Right renal cortex interstitium (tissue), 3 donors: Measurements from ENCODE around the gene RNFT2. TPM values are rescaled to one million over a fixed set of nuclear protein-coding genes. Genes with fewer than 3 reads are reported as not detected.
"Not testable (repeated sequence)": the region's sequence is repeated elsewhere in the genome, so short reads cannot be mapped to it uniquely, and the experiment has no call there.

Experiments used
- DNase-seq, 3 donors: peaks; one replicate each; pipeline ENCODE4 v3.0.0-alpha.2; 2013; ENCODE audit warnings: low read depth in 3 of 3, low spot score in 2 of 3
- polyA plus RNA-seq, 3 donors: library from polyadenylated mRNA; unstranded; fragments of 120-200 nt; gene quantifications; one replicate each; pipeline ENCODE4 v1.2.1, GENCODE V29; 2013; ENCODE audit not compliant: insufficient read length in 3 of 3

RNFT2 gene
- polyA plus RNA-seq, 3 donors: 4.8 to 6.4 (median 5.2) TPM

DNA sequence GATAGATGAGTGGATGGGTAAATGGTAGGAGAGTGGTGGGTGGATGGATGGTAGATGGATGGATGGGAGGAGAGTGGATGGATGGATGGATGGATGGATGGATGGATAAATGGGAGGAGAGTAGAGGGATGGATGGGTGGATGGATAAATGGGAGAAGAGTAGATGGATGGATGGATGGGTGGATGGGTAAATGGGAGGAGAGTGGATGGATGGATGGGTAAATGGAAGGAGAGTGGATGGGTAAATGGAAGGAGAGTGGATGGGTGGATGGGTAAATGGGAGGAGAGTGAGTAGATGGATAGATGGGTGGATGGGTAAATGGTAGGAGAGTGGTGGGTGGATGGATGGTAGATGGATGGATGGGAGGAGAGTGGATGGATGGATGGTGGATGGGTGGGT lies 51.4 kb downstream of the RNFT2 start:
- not testable (repeated sequence) for DNase-seq

DNA sequence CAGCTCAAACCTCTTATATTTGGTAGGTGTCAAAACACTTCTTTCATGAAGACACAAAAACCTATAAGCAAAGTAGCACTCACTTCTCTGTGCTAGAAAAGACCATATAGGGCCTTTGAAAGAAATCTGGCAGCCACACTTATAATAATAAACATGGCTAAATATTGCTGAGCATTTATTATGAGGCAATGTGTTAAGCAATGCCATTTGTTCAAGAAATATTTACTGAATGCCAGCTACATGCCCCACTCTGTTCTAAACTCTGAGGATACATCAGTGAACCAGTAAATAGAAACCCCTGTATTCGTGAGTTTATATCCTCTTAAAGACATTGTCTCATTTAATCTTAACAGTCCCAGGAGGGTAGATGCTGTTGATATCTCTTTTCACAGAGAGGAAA lies 52.0 kb downstream of the RNFT2 start:
- DNase-seq: no peak

DNA sequence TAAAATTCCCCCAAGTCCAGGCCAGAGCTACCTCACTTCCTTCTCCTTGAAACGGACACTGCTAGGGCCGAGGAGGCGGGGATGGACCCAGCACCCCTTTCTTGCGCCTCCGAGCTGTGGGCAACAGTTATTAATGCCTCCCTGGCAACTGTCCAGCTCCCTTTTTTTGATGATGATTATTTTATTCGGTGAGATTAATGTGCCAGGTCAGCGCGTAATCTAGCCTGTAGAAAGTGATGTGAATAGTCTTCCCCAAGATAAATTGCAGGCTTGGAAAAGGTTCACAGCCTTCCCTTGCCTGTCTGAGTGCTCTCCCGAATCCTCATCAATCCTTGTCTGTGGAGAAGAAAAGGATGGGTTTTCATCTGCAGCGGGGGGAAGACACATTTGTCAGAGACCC lies 54.3 kb downstream of the RNFT2 start:
- DNase-seq: no peak

DNA sequence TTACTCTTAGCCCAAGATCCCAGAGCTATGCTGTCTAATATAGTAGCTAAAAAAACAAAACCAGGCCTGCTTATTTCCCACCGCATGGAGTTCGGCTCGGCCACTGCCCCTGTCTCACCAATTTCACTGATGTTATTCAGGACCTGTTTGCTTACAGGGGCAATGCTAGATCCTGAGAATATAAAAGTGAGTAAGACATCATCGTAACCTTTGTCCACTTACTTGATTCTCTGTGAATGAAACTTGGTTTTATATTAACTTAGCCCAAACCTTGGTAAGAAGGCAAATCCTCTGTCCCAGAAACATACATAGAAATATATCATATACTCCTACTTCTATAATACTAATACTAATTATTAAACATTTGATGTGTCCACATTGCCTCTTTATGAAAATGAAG lies 56.6 kb downstream of the RNFT2 start:
- no peak for DNase-seq

DNA sequence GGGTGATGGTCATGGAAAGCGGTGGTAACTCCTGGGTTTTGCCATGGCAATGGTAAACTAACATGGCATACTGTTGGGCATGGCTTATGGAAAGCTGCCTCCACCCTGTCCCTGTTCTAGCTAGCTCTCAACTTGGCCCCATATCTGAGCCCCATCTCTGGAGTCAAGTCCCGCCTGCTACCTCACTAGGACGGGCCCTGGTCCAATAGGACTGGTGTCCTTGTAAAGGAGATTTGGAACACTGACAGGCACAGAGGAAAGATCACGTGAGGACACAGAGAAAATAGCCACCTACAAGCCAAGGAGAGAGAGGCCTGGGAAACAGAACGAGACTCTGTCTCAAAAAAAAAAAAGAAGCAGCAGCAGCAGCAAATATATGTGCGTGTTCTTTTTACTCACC lies 59.8 kb downstream of the RNFT2 start:
- no peak for DNase-seq

DNA sequence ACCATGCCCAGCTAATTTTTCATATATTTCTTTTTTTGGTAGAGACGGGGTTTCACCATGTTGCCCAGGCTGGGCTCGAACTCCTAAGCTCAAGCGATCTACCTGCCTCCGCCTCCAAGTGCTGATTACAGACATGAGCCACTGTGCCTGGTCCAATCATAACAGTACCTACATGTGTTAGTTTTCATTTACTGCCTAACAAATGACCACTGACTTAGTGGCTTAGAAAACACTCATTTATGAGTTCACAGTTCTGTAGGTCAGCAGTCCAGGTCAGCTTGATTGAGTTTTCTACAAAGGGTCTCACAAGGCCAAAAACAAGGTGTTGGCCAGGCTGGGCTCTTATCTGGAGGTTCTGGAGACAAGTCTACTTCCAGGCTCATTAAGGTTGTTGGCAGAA lies 60.6 kb downstream of the RNFT2 start:
- DNase-seq: no peak

DNA sequence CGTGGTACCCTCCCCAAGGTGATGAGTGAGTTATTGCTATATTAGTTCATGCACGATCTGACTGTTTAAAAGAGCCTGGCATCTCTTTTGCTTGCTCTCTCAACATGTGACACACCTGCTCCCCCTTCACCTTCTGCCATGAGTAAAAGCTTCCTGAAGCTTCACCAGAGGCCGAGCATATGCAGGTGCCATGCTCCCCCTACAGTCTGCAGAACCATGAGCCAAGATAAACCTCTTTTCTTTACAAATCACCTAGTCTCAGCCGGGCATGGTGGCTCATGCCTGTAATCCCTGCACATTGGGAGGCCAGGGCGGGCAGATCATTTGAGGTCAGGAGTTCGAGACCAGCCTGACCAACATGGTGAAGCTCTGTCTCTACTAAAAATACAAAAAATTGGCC lies 61.8 kb downstream of the RNFT2 start:
- no peak for DNase-seq

DNA sequence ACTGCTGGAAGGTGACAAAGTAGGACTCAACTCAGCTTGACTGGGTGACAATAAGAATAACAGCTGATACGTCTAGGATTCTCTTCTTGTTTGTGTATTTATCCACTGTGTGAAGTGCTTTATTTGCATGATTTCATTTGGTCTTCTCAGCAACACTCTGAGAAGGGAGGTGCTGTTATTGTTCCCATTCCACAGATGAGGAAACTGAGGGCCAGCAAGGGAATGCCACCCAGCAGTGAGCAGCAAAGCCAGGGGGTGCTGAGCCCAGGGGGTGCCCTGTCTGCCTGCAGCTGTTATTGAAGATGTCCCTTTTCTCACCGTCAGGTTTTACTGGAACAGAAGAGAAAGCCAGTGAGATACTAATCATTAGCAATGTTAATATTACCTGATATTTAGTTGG lies 62.8 kb downstream of the RNFT2 start:
- DNase-seq: no peak

DNA sequence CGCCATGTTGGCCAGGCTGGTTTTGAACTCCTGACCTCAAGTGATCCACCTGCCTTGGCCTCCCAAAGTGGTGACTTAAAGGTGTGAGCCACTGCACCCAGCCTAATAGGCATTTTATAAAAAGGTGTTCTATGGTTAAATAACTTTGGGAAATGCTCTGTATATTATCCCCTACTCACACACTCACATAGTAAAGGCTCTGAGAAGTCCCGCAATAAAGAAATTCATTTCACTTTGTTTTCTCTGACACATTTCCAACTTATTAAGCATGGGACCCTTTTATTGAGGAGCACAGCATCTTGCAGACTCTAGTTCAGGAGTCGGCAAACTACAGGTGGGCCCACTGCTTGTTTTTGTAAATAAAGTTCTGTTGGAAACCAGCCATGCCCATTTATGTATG lies 63.9 kb downstream of the RNFT2 start:
- no peak for DNase-seq

DNA sequence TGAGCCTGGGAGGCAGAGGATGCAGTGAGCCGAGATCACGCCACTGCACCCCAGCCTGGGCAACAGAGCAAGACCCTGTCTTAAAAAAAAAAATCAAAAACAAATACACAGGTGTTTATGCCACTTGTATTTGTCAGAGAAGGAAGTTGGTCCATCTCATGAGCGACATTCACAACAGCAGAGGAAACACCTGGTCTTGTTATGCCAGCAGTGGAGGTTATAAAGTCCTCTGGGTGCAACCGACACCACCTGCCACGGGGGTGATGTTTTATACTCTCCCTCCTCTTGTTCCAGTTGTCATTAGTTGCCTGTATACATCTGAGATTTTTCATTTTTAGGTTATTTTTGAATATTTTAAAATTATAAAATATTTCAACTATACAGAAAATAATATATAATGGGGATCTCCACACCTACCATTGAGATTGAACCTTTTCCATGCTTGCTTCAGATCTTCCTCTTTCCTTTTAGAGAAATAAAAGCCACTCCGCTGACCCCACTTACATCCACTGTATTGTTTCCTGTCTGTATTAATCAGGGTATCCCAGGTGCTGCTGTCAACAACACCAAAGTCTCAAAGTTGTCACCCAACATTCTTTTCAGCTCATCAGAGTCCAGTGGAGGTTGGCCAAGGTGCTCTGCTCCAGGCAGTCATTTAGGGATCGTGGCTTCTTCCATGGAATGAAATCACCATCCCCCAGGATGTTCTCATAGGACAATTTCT lies 65.1 kb downstream of the RNFT2 start:
- no peak for DNase-seq

DNA sequence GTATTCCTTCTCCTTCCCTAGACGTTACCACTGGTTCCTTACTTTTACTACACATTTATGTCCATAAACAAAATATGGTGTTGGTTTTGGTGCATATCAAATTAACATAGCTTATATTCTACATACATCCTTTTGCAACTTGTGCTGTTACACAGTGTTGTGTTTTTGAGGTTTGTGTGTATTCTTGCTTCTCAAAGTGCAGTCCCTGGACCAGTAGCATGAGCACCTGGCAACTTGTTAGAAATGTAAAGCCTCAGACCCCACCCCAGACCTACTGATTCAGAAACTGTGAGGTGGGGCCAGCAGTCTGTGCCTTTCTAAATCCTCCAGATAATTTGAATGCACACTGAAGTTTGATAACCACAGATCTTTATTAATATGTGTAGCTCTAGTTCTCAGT lies 65.9 kb downstream of the RNFT2 start:
- no peak for DNase-seq

DNA sequence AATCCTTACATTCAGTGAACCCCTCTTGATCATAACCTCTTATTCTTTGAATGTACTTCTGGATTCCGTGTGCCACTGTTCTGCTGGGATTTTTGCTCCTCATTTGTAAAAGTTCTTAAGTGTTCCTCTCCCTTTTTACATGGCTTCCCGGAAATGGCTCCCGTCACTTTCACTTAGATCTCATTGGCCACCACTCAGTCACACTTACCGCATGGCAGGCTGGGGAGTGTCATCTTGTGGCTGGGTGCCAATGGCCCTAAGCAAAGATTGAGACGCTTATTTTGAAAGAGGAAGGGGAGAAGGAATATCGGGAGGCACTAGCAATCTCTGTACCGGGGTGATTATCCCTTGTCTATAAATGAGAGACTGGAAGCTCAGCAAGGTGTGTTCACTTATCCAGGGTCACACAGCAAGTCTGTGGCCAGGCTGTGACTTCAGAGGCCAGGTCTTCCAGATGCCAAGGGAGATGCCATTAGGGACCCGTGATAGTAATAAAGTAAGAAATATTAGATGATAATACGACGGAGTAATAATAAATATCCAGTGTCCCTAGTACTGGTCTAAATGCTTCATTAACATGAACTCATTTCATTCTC lies 68.8 kb downstream of the RNFT2 start:
- no peak for DNase-seq

DNA sequence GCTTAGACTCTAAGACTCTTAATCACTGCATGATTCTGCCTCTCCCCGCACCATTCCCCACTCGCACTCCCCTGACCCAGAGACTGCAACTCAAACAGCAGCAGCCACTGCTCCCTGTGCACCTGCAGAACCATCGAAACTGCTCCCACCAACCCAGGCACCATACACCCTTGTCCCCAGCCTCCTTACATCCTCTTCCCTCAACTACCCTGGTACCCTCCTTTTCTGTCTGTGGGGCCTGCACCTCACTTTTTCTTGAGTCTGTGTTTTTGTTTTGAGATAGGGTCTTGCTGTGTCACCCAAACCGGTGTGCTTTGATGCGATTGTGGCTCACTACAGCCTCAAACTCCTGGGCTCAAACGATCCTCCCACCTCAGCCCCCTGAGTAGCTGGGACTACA lies 69.4 kb downstream of the RNFT2 start:
- no peak for DNase-seq

DNA sequence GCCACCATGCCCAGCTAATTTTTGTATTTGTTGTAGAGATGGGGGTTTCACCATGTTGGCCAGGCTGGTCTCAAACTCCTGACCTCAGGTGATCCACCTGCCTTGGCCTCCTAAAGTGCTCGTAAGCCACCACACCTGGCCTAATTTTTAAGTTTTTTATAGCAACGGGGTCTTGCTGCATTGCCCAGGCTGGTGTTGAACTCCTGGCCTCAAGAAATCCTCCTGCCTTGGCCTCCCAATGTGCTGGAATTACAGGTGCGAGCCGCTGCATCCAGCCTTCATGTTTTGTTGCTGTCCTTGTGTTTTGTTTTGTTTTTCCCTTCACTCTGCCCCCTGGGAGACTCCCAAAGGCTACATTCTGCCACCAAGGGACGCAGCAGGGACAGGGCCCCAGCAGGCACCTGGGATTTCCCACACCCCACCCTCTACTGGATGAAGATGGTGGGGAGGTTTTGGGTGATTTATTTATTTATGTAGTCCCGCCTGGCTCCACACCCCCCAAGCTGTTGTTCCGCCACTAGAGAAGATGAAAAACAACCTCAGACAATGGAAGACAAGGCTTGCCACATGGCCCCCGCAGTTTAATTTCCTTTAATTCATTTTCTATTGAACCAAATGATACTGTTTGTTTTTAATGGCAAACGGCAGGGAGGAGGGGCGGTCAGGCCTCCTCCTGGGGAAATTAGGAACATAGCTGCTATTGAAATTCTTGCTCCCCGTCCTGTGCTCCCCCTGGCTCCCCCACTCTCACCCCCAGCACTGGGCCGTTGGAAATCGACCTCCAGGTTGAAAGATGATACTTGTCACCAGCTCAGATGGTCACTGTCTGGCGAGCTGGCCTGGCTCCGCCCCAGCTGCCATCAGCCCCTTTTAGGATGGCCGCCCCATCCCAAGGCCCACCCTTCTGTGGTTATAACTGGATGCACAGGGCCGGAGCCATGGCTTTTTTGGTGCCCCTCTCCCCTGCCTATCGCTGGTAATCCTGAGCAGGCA lies 70.3 kb downstream of the RNFT2 start:
- DNase-seq: peak in 1 of 3 donors; percentile 19

DNA sequence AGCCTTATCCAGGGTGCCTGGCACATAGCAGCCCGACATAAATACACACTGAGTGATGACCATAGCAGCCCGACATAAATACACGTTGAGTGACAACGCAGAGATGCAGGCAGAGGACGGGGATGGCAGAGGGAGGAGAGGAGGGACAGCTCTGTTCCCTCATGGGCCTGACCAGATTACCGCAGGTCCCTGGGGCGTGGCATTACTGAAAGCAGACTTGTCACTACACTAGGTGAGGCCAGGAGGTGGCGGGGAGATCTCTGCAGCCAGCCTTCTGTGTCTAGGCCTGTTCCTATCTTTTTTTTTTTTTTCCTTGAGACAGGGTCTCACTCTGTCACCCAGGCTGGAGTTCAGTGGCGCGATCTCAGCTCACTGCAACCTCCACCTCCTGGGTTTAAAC lies 74.1 kb downstream of the RNFT2 start:
- no peak for DNase-seq

DNA sequence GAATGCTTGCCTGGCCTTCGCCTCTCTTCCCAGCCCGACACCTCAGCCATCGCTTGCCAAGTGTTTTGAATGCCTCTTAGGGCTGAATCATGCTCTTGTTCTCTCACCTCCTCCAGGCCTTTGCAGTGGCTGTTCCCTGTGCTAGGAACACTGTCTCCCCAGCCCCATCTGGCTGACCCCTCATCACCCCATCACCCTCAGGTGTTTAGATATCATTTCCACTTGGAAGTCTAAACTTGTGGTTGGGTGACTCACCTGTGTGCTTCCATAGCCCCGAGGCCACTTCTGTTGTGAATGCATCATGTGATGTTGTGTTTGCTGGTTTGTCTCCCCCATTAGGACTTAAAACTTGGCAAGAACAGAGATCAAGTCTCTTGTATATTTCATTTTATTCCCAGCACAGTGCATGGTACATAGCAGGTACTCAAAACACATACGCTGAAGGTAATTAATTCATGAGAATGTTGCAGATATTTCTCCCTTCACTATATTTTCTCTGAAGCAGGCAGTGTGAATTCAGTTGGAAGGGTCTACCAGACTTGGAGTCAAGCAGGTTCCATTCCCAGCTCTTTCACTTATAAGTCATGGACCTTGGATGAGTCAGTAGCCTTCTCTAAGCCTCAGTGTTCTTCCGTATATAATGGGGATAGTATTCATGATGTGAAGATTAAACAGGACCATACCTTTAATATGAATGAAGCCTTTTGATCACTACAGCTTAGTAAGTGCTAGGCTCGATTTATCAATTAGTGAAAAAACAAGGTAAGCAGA lies 75.3 kb downstream of the RNFT2 start:
- no peak for DNase-seq

DNA sequence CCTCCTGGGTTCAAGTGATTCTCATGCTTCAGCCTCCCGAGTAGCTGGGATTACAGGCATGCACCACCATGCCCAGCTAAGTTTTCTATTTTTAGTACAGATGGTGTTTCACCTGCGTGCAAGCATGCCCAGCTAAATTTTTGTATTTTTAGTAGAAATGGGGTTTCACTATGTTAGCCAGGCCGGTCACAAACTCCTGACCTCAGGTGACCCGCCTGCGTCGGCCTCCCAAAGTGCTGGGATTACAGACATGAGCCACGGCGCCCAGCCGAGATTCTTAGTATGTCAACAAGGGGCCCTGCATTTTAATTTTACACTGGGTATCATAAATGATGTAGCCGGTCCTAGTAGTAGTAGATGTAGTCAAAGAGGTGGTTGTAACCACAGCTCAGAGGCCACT lies 76.7 kb downstream of the RNFT2 start:
- DNase-seq: not testable (repeated sequence)

DNA sequence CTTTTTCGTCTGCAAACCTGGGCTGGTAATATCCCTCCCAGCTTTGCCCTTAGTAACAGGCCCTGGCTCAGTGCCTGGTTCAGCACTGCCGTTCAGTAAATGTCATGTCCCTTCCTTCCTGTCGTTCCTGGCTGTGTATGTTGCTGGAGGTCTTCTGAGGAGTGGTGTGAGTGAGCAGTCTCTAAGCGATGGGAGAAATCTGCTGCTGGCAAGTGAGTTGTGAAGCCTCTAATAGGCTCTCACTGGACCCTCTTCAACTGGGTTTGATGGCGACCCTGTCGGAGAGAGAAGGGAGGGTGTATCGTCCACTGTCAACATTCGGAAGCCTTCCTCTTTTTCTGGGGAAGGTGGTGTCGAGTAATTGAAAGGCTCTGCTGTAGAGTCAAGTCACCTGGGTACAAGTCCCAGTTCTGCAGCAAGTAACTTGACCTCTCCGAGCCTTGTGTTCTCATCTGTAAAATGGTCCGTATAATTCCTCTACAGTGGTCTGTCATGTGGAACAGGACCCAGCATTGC lies 80.3 kb downstream of the RNFT2 start:
- peak in 1 of 3 donors; percentile 18 for DNase-seq

DNA sequence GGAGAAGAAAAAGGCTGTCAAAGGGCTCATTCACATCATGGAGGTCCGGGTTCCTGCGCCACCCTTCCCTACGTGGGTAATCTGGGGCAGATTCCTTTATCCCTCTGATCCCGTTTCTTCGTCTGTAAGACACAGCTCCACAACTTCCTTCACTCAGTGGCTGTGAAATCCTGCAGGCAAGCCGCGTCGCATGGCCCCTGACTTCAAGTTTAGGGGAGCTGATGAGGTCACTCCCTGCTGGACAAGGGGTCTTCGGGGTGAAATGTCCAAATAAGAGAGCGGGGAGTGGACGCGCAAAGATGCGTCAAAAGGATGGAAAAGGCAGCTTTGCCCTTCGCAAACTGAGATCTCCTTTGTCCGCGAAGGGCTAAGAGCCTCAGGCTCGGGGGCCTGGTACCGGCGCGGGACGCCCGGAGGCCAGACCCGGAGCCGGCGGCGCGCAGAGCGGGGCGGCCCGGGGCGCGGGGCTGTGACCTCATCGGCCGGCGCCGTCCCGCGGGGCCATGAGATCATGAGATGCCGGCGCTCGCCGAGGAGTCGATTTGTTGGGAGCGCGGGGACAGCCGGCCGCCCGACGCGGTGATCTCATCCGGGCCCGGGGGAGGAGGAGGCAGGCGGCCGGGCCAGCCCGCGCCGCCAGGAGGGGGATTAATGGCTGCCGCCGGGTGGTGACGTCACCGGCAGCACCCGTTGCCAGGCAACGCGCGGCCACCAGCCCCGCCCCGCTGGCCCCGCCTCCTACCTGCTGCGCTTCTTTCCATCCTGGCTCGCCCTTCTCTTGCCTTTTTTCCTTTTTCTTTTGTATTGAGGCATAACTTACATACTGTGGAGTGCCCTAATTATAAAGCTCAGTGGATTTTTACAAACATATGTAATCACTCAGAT lies 81.1 kb downstream of the RNFT2 start:
- peak; percentile 65 to 81 (median 76) for DNase-seq
